ENCODE results near the gene ACTR3.

The ACTR3 gene

GRCh38 chr2:114006460-114006859, 116.6 kb downstream of the ACTR3 start:
- DNase-seq = no peak

- no peak for DNase-seq
Measured at GRCh38 chr2:114007436-114007835, 117.5 kb downstream of the ACTR3 start.

GRCh38 chr2:114008720-114009119, 118.8 kb downstream of the ACTR3 start:
- DNase-seq = no peak

GRCh38 chr2:114009205-114009944, 119.5 kb downstream of the ACTR3 start:
- no peak for DNase-seq

- DNase-seq = no peak
Measured at GRCh38 chr2:114010001-114010400, 120.1 kb downstream of the ACTR3 start.

- DNase-seq = no peak
Measured at GRCh38 chr2:114011713-114012112, 121.8 kb downstream of the ACTR3 start.
